Activated B cell treated with CpG ODN at 0.5 μM for 24 hours (primary cell): ENCODE measurements around the gene FOXD2. TPM values are rescaled to one million over a fixed set of nuclear protein-coding genes. Genes with fewer than 3 reads are reported as not detected.

ENCODE experiments used
- ATAC-seq: fragments of 200-7000 bp; cut with Tn5 transposase; one replicate; pipeline ENCODE4 v1.10.0; 2021; ENCODE audit warnings: low read depth, mild to moderate bottlenecking, moderate library complexity
- CTCF ChIA-PET: fragments of 350-600 bp; sonication (Branson Sonifier 250); formaldehyde crosslinking; loops from one replicate; lab custom pipeline; 2021; ENCODE audit warnings: antibody characterized with exemption; lab: Charles Lee
- POLR2A ChIA-PET: fragments of 350-600 bp; sonication (Branson Sonifier 250); formaldehyde crosslinking; loops from one replicate; lab custom pipeline; 2021; ENCODE audit warnings: antibody characterized with exemption; lab: Charles Lee
- DNase-seq: peaks from one replicate; pipeline ENCODE4 v3.0.0; 2022
- H3K27ac Mint-ChIP-seq: one replicate; pipeline ENCODE4 v1.8.0; 2020; ENCODE audit warnings: mixed read lengths
- H3K27me3 Mint-ChIP-seq: one replicate; pipeline ENCODE4 v1.8.0; 2021; ENCODE audit warnings: mixed read lengths
- H3K36me3 Mint-ChIP-seq: one replicate; pipeline ENCODE4 v1.8.0; 2021; ENCODE audit warnings: low read depth, mixed read lengths
- H3K4me1 Mint-ChIP-seq: one replicate; pipeline ENCODE4 v1.8.0; 2021; ENCODE audit warnings: mixed read lengths
- H3K4me3 Mint-ChIP-seq: one replicate; pipeline ENCODE4 v1.8.0; 2020; ENCODE audit warnings: mild to moderate bottlenecking, mixed read lengths
- H3K9me3 Mint-ChIP-seq: one replicate; pipeline ENCODE4 v1.8.0; 2020; ENCODE audit warnings: mixed read lengths
- CTCF ChIP-seq: fragments of 200-600 bp; IDR thresholded peaks from one replicate; pipeline ENCODE4 v1.8.0; 2022; ENCODE audit warnings: antibody characterized with exemption, mild to moderate bottlenecking
- intact Hi-C: fragments of 100-400 bp; cut with micrococcal nuclease; formaldehyde crosslinking; loops from one replicate; pipeline ENCODE4 v1.15.1; 2024
- total RNA-seq: library from RNA; stranded (reverse); gene quantifications from 2 replicates; pipeline ENCODE4 v1.2.3, GENCODE V29; 2022

The FOXD2 gene
- total RNA-seq, 1 donor from 2014 or later = 0.20 TPM

- intact Hi-C loops = no loop called here
- no peak for TF ChIP-seq CTCF
- POLR2A ChIA-PET = no interaction called here
Measured at GRCh38 chr1:47469910-47470309, 32.1 kb downstream of the FOXD2 start.

GRCh38 chr1:47471163-47471562 is 33.3 kb downstream of the FOXD2 start:
- POLR2A ChIA-PET = no interaction called here
- H3K27me3 Mint-ChIP-seq = peaks cover 19% of the 10 kb centered on the region

More at GRCh38 chr1:47469910-47470309, 32.1 kb downstream of the FOXD2 start:
- no peaks in the 10 kb centered on the region for H3K9me3 Mint-ChIP-seq
- DNase-seq (no peak), ATAC-seq (no peak)
- H3K36me3 Mint-ChIP-seq = no peaks in the 10 kb centered on the region
- H3K27ac Mint-ChIP-seq = no peak overlapping the region
- H3K27me3 Mint-ChIP-seq = peaks cover 15% of the 10 kb centered on the region
- CTCF ChIA-PET = no interaction called here
- H3K4me1 Mint-ChIP-seq = no peaks in the 10 kb centered on the region
- no peak overlapping the region for H3K4me3 Mint-ChIP-seq

GRCh38 chr1:47474278-47475193 is 36.7 kb downstream of the FOXD2 start:
- DNase-seq (no peak), ATAC-seq (no peak)
- ChIA-PET CTCF (no interaction called here), POLR2A (no interaction called here)
- peaks cover 18% of the 10 kb centered on the region for H3K27me3 Mint-ChIP-seq
- H3K4me1 Mint-ChIP-seq = no peaks in the 10 kb centered on the region
- no peak overlapping the region for H3K27ac Mint-ChIP-seq
- intact Hi-C loops = no loop called here
- no peak overlapping the region for H3K4me3 Mint-ChIP-seq
- H3K36me3 Mint-ChIP-seq = no peaks in the 10 kb centered on the region
- no peak for TF ChIP-seq CTCF
- no peaks in the 10 kb centered on the region for H3K9me3 Mint-ChIP-seq

More at GRCh38 chr1:47471163-47471562, 33.3 kb downstream of the FOXD2 start:
- H3K27ac Mint-ChIP-seq = no peak overlapping the region
- no peaks in the 10 kb centered on the region for H3K36me3 Mint-ChIP-seq
- H3K9me3 Mint-ChIP-seq = no peaks in the 10 kb centered on the region
- CTCF ChIA-PET = no interaction called here
- TF ChIP-seq CTCF = no peak
- H3K4me1 Mint-ChIP-seq = no peaks in the 10 kb centered on the region
- no peak for DNase-seq
- no peak overlapping the region for H3K4me3 Mint-ChIP-seq
- no peak for ATAC-seq
- intact Hi-C loops = no loop called here

GRCh38 chr1:47477595-47478080 is 39.8 kb downstream of the FOXD2 start:
- DNase-seq (no peak), ATAC-seq (no peak)
- Mint-ChIP-seq H3K4me3 (no peak overlapping the region), H3K36me3 (no peaks in the 10 kb centered on the region), H3K4me1 (no peaks in the 10 kb centered on the region), H3K27ac (no peak overlapping the region), H3K9me3 (no peaks in the 10 kb centered on the region), H3K27me3 (peaks cover 15% of the 10 kb centered on the region)
- TF ChIP-seq CTCF = no peak
- CTCF ChIA-PET = no interaction called here
- intact Hi-C loops = no loop called here
- POLR2A ChIA-PET = no interaction called here

GRCh38 chr1:47478090-47478489 is 40.2 kb downstream of the FOXD2 start:
- no peaks in the 10 kb centered on the region for H3K36me3 Mint-ChIP-seq
- no peak for ATAC-seq
- H3K4me3 Mint-ChIP-seq = no peak overlapping the region
- DNase-seq = no peak
- H3K4me1 Mint-ChIP-seq = no peaks in the 10 kb centered on the region
- intact Hi-C loops = no loop called here
- no peak for TF ChIP-seq CTCF
- H3K27me3 Mint-ChIP-seq = peaks cover 19% of the 10 kb centered on the region
- no peaks in the 10 kb centered on the region for H3K9me3 Mint-ChIP-seq
- ChIA-PET CTCF (no interaction called here), POLR2A (no interaction called here)
- H3K27ac Mint-ChIP-seq = no peak overlapping the region
